ENCODE measurements around the gene BLVRB. TPM values are rescaled to one million over a fixed set of nuclear protein-coding genes. Genes with fewer than 3 reads are reported as not detected.
A peak's percentile ranks its signal among the peaks of the same experiment; 100 is the strongest.

BLVRB gene
- total and polyA plus RNA-seq, 2 experiments from 2014 or later, result 50.7 to 56.9 TPM

DNA sequence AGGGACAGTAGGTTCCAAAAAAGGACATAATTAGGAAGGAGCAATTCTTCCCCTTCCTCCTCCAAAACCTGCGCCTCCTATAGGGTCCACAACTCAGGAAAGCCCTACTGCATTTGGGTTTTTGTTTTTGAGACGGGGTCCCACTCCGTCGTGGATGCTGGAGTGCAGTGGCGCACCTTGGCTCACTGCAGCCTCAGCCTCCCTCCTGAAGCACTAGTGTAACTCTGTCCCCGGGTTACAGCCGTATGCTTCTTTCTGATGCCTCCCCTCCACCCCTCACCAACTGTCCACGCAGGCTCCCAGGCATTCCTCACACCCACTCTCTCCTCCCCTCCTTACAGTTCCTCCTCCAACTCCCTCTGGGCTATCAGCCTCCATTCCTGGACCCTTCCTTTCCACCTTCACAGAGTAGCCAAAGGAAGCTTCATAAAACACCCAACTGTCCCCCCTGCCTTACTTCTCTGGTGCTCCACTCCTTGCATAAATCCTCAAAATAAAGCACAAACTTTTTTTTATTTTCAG lies 19.2 kb downstream of the BLVRB start:
- no peaks in the 10 kb centered on the region for H4K20me1 ChIP-seq (ENCODE audit: insufficient read depth)
- 82 to 83% methylated on average over 8 of the region's 8 CpGs for WGBS, 2 experiments (ENCODE audit: low coverage in 1 of 2, low lambda C conversion rate in 2 of 2, missing lambda C conversion rate in 2 of 2)

GRCh38 chr19:40445780-40446262 lies 19.7 kb downstream of the BLVRB start:
- in situ Hi-C loops (cut with MboI), result no loop called here
- Histone ChIP-seq H3K27ac (peak overlapping the region; percentile 27), H3K79me2 (ENCODE audit: insufficient read depth) (peaks cover 30% of the 10 kb centered on the region), H3K36me3 (ENCODE audit: low read depth) (peaks cover 6% of the 10 kb centered on the region; the same call in 1 of the 2 replicates), H3K27me3 (replicated peaks; ENCODE audit: insufficient read depth) (no peaks in the 10 kb centered on the region), H2AFZ (peak overlapping the region; percentile 94; the same call in 1 of the 2 replicates), H3K9me3 (ENCODE audit: low read depth) (no peaks in the 10 kb centered on the region), H3K4me2 (ENCODE audit: unreplicated experiment) (no peak overlapping the region), H3K4me3 (no peak overlapping the region), H3K9me2 (ENCODE audit: insufficient read depth) (no peaks in the 10 kb centered on the region), H3K4me1 (ENCODE audit: insufficient read depth) (peaks cover 17% of the 10 kb centered on the region), H4K20me1 (ENCODE audit: insufficient read depth) (no peaks in the 10 kb centered on the region), H3K9ac (peak overlapping the region; percentile 30; the same call in 1 of the 2 replicates), H3F3A (ENCODE audit: insufficient read depth) (peaks cover 23% of the 10 kb centered on the region)
- 51 to 54% methylated on average over 9 of the region's 9 CpGs for WGBS, 2 experiments (ENCODE audit: low coverage in 1 of 2, low lambda C conversion rate in 2 of 2, missing lambda C conversion rate in 2 of 2)
- no peak for TF ChIP-seq EZH2phosphoT487 (IDR thresholded peaks at IDR 0.05; ENCODE audit: insufficient read depth, low read depth)
- no peak for TF ChIP-seq EZH2 (IDR thresholded peaks at IDR 0.05; ENCODE audit: insufficient read depth, poor library complexity, severe bottlenecking)
- peak; percentile 67 for DNase-seq

More for the DNA sequence above, 19.2 kb downstream of the BLVRB start:
- Histone ChIP-seq H3K4me1 (ENCODE audit: insufficient read depth) (peaks cover 12% of the 10 kb centered on the region), H3F3A (ENCODE audit: insufficient read depth) (peaks cover 23% of the 10 kb centered on the region), H3K27ac (peak overlapping the region; percentile 27), H3K9ac (peak overlapping the region; percentile 30; the same call in 1 of the 2 replicates), H3K9me3 (ENCODE audit: low read depth) (no peaks in the 10 kb centered on the region), H2AFZ (peak overlapping the region; percentile 94; the same call in 1 of the 2 replicates), H3K27me3 (replicated peaks; ENCODE audit: insufficient read depth) (no peaks in the 10 kb centered on the region), H3K4me2 (ENCODE audit: unreplicated experiment) (no peak overlapping the region), H3K4me3 (no peak overlapping the region), H3K79me2 (ENCODE audit: insufficient read depth) (peaks cover 24% of the 10 kb centered on the region), H3K9me2 (ENCODE audit: insufficient read depth) (no peaks in the 10 kb centered on the region), H3K36me3 (ENCODE audit: low read depth) (0 out of 2 replicates have a peak, but pooled peaks cover 2% of the 10 kb centered on the region)
- DNase-seq, result no peak
- in situ Hi-C loops (cut with MboI), result no loop called here
- TF ChIP-seq EZH2 (IDR thresholded peaks at IDR 0.05; ENCODE audit: insufficient read depth, poor library complexity, severe bottlenecking) (no peak), EZH2phosphoT487 (IDR thresholded peaks at IDR 0.05; ENCODE audit: insufficient read depth, low read depth) (no peak)

GRCh38 chr19:40444825-40445312 lies 20.7 kb downstream of the BLVRB start:
- peak overlapping the region; percentile 99 for H3K4me3 ChIP-seq
- no peaks in the 10 kb centered on the region for H3K9me2 ChIP-seq (ENCODE audit: insufficient read depth)
- no peak for DNase-seq
- peak overlapping the region; percentile 86 for H3K4me2 ChIP-seq (ENCODE audit: unreplicated experiment)
- H3K36me3 ChIP-seq (ENCODE audit: low read depth), result peaks cover 15% of the 10 kb centered on the region; the same call in 1 of the 2 replicates
- H3K9ac ChIP-seq, result peak overlapping the region; percentile 99
- 18 to 26% methylated on average over 12 to 18 of the region's 18 CpGs for WGBS, 2 experiments (ENCODE audit: low coverage in 1 of 2, low lambda C conversion rate in 2 of 2, missing lambda C conversion rate in 2 of 2)
- H3K27ac ChIP-seq, result peak overlapping the region; percentile 97
- H3K4me1 ChIP-seq (ENCODE audit: insufficient read depth), result peaks cover 18% of the 10 kb centered on the region
- TF ChIP-seq EZH2phosphoT487 (IDR thresholded peaks at IDR 0.05; ENCODE audit: insufficient read depth, low read depth) (no peak), EZH2 (IDR thresholded peaks at IDR 0.05; ENCODE audit: insufficient read depth, poor library complexity, severe bottlenecking) (no peak)
- in situ Hi-C loops (cut with MboI), result no loop called here
- peaks cover 39% of the 10 kb centered on the region for H3K79me2 ChIP-seq (ENCODE audit: insufficient read depth)
- H3K27me3 ChIP-seq (replicated peaks; ENCODE audit: insufficient read depth), result no peaks in the 10 kb centered on the region
- peaks cover 31% of the 10 kb centered on the region for H3F3A ChIP-seq (ENCODE audit: insufficient read depth)
- H4K20me1 ChIP-seq (ENCODE audit: insufficient read depth), result no peaks in the 10 kb centered on the region
- no peaks in the 10 kb centered on the region for H3K9me3 ChIP-seq (ENCODE audit: low read depth)
- peak overlapping the region; percentile 94 for H2AFZ ChIP-seq

DNA sequence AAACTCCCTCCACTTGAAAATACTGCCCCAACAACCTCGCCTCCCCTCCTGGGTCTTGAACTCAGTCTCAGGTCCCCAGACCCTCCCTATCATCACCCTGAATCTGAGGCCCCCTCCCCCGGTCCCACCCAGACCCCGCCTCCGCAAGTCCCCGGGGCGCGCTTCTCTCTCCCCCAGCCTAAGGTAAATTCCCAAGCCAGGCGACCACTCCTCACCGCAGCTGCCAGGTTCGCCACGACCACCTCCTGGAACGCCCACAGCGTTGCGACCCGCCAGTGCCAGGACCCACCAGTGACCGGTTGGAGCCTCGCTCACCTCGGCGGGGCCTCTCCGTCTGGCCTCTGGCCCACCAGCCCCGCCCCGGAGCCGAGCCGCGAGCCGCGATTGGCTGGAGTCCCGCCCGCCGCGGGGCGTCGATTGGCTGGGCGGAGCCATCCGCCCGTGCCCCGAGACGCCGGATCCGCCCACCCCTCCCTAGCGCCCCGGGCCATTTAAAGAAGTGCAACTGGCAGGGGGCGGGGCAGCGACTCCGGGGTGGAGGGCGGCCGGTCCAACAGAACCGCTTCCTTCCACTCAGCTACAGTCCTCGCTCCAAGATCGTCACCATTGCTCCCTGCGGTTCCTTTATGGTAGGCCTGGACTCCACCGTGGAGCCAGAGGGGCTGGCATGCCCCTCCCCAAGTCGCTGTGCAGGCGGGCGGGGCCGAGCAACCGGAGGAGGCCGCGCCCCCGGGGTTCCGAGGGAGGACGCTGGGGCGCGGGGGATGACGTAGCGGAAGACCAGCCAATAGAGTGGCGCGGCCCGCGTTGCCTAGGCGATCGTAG lies 21.3 kb downstream of the BLVRB start, which contains the start of gene SERTAD3:
Gene SERTAD3 (minus strand): TSS at position 336 of the 825 bp plus-strand sequence. CDS start 2,255 bp downstream, outside the sequence.
- peaks cover 45% of the 10 kb centered on the region for H3K79me2 ChIP-seq (ENCODE audit: insufficient read depth)
- H3K9me3 ChIP-seq (ENCODE audit: low read depth), result no peaks in the 10 kb centered on the region
- peaks cover 15% of the 10 kb centered on the region; the same call in 1 of the 2 replicates for H3K36me3 ChIP-seq (ENCODE audit: low read depth)
- H3K9me2 ChIP-seq (ENCODE audit: insufficient read depth), result no peaks in the 10 kb centered on the region
- no peaks in the 10 kb centered on the region for H3K27me3 ChIP-seq (replicated peaks; ENCODE audit: insufficient read depth)
- H3K4me2 ChIP-seq (ENCODE audit: unreplicated experiment), result peak within 1 kb of the TSS; percentile 86
- peak within 1 kb of the TSS; percentile 99 for H3K9ac ChIP-seq
- peak within 1 kb of the TSS; percentile 97 for H3K27ac ChIP-seq
- peak within 1 kb of the TSS; percentile 94 for H2AFZ ChIP-seq
- 1 to 2% methylated on average over 48 to 69 of the region's 72 CpGs for WGBS, 2 experiments (ENCODE audit: low coverage in 1 of 2, low lambda C conversion rate in 2 of 2, missing lambda C conversion rate in 2 of 2)
- peaks cover 37% of the 10 kb centered on the region for H3F3A ChIP-seq (ENCODE audit: insufficient read depth)
- H3K4me1 ChIP-seq (ENCODE audit: insufficient read depth), result peaks cover 18% of the 10 kb centered on the region
- peak within 1 kb of the TSS; percentile 99 for H3K4me3 ChIP-seq
- TF ChIP-seq EZH2 (IDR thresholded peaks at IDR 0.05; ENCODE audit: insufficient read depth, poor library complexity, severe bottlenecking), result no peak
- no peak for TF ChIP-seq EZH2phosphoT487 (IDR thresholded peaks at IDR 0.05; ENCODE audit: insufficient read depth, low read depth)
- DNase-seq, result peak; percentile 99
- H4K20me1 ChIP-seq (ENCODE audit: insufficient read depth), result no peaks in the 10 kb centered on the region
- in situ Hi-C loops (cut with MboI), result no loop called here

Data from GM23248 (cell line).